Hippocampal formation (tissue), 2 donors: ENCODE data around the gene KIR2DL1.
"Not testable (repeated sequence)": the region's sequence is repeated elsewhere in the genome, so short reads cannot be mapped to it uniquely, and the experiment has no call there.

Experiments used
- DNase-seq, 2 donors: peaks; one replicate each; lab custom pipeline; 2025; lab: John Stamatoyannopoulos, UW

Gene KIR2DL1

DNA sequence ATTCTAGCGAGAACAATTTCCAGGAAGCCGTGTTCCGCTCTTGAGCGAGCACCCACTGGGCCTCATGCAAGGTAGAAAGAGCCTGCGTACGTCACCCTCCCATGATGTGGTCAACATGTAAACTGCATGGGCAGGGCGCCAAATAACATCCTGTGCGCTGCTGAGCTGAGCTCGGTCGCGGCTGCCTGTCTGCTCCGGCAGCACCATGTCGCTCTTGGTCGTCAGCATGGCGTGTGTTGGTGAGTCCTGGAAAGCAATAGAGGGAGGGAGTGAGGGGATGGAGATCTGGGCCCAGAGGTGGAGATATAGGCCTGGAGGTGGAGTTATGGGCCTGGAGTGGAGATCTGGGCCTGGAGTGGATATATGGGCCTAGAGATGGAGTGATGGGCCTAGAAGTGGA is at the start of gene KIR2DL1:
Gene KIR2DL1 (plus strand): TSS at position 148 of the 400 bp plus-strand sequence. CDS start 58 bp downstream, at position 206.
- not testable (repeated sequence) for DNase-seq

DNA sequence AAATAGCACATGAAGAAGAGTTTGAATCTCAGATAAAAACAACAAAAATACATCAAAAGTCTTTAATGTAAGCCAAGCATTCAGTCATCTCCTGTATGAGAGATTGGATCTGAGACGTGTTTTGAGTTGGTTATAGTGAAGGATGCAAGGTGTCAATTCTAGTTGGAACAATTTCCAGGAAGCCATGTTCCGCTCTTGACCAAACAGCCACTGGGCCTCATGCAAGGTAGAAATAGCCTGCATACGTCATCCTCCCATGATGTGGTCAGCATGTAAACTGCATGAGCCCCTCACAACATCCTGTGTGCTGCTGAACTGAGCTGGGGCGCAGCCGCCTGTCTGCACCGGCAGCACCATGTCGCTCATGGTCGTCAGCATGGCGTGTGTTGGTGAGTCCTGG is 45.5 kb upstream of the KIR2DL1 start, which contains the start of gene KIR3DL3:
Gene KIR3DL3 (plus strand): TSS at position 301 of the 400 bp plus-strand sequence. CDS start 55 bp downstream, at position 356.
- DNase-seq, result no peak

DNA sequence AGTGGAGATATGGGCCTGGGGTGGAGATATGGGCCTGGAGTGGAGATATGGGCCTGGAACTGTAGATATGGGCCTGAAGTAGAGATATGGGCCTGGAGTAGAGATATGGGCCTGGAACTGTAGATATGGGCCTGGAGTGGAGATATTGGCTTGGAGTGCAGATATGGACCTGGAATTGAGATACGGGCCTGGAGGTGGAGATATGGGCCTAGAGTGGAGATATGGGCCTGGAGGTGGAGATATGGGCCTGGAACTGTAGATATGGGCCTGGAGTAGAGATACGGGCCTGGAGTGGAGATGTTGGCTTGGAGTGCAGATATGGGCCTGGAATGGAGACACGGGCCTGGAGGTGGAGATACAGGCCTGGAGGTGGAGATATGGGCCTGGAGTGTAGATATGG is 44.9 kb upstream of the KIR2DL1 start:
- no peak for DNase-seq

DNA sequence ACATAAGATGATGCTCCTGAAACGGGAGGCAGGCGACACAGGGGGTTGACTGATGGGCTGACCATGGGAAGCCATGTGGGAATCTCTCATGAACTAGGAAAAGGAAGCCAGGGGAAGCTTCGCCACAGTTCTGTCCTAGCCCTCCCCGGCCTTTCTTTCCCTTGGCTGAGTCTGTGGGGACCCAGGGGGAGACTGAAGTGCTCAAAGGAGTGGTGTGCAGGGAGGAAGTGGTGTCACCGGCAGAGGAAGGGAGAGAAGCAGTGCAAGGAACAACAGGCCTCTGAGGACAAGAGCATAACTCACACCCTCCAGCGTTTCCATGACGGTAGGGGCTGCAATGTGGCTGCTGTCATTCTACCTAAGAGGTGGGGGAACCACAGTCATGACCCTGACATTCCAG is 44.3 kb upstream of the KIR2DL1 start:
- DNase-seq, result no peak

DNA sequence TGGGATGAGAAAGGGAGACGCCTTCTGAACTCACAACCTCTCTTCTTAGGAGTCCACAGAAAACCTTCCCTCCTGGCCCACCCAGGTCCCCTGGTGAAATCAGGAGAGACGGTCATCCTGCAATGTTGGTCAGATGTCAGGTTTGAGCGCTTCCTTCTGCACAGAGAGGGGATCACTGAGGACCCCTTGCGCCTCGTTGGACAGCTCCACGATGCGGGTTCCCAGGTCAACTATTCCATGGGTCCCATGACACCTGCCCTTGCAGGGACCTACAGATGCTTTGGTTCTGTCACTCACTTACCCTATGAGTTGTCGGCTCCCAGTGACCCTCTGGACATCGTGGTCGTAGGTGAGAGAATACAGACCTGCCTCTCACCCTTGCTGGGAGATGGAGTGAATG is 42.0 kb upstream of the KIR2DL1 start:
- no peak for DNase-seq

DNA sequence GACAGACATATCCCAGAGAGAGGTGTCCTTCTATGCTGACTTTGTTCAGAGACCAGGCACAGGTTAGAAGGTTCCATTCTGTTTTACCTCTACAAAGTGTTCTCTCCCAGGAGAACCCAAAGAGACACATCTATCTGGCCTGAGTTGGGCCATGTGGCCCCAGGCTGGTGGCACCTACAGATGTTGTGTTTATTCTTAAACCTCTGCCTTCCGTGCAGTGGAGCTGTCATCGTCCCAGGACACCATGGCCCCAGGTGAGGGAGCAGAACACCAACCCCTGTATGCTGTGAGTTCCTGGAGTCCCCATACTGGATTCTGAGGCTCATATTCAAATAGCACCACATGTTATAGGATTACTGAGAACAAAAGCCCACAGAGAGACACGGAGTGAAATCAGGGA is 41.4 kb upstream of the KIR2DL1 start:
- no peak for DNase-seq

DNA sequence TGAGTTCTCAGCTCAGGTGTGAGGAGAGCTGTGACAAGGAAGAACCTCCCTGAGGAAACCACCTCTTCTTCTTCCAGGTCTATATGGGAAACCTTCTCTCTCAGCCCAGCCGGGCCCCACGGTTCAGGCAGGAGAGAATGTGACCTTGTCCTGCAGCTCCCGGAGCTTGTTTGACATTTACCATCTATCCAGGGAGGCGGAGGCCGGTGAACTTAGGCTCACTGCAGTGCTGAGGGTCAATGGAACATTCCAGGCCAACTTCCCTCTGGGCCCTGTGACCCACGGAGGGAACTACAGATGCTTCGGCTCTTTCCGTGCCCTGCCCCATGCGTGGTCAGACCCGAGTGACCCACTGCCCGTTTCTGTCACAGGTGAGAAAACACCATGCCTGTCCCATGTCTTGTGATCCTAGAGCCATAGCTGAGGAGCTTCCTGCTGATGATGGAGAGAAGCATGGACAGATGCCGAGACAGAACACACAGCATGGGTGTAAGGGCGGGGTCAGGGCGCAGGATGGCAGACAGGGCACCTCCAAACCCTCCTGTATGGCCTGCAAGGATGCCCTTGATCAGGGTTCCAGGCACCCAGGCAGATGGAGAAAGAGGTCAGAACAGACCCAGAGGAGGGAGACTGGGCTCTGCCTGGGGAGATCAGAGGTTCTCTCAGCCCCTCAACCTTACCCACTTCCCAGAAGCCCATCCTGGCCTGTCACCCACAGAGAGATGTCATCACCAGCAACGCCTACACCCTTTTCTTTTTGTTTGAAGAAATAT is 40.0 kb upstream of the KIR2DL1 start:
- no peak for DNase-seq

DNA sequence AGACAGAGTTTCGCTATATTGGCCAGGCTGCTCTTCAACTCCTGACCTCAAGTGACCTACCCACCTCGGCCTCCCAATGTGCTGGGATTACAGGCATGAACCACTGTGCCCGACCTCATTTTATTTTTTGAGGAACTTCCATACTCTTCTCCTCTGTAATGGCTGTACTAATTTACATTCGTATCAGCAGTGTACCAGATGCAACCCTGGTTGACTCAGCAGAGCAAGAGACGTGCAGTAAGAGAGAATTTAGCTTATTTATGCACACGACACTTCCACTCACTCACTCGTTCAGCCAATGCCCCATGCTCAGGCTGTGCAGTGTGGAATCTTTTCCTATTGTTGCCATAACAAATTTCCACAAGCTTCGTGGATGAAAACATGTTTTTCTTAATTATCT is 38.4 kb upstream of the KIR2DL1 start:
- DNase-seq, result no peak

DNA sequence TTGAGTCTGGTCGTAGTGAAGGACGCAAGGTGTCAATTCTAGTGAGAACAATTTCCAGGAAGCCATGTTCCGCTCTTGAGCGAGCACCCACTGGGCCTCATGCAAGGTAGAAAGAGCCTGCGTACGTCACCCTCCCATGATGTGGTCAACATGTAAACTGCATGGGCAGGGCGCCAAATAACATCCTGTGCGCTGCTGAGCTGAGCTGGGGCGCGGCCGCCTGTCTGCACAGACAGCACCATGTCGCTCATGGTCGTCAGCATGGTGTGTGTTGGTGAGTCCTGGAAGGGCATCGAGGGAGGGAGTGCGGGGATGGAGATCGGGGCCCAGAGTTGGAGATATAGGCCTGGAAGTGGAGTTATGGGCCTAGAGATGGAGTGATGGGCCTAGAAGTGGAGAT is 31.3 kb upstream of the KIR2DL1 start, which contains the start of gene KIR2DL3:
Gene KIR2DL3 (plus strand): TSS at position 208 of the 400 bp plus-strand sequence. CDS start 33 bp downstream, at position 241.
- DNase-seq, result not testable (repeated sequence)

DNA sequence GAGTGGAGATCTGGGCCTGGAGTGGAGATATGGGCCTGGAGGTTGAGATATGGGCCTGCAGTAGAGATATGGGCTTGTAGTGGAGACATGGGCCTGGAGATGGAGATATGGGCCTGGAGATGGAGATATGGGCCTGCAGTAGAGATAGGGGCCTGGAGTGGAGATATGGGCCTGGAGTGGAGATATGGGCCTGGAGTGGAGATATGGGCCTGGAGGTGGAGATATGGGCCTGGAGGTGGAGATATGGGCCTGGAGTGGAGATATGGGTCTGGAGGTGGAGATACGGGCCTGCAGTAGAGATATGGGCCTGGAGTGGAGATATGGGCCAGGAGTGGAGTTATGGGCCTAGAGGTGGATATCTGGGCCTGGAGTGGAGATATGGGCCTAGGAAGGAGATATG is 30.9 kb upstream of the KIR2DL1 start:
- DNase-seq, result no peak

DNA sequence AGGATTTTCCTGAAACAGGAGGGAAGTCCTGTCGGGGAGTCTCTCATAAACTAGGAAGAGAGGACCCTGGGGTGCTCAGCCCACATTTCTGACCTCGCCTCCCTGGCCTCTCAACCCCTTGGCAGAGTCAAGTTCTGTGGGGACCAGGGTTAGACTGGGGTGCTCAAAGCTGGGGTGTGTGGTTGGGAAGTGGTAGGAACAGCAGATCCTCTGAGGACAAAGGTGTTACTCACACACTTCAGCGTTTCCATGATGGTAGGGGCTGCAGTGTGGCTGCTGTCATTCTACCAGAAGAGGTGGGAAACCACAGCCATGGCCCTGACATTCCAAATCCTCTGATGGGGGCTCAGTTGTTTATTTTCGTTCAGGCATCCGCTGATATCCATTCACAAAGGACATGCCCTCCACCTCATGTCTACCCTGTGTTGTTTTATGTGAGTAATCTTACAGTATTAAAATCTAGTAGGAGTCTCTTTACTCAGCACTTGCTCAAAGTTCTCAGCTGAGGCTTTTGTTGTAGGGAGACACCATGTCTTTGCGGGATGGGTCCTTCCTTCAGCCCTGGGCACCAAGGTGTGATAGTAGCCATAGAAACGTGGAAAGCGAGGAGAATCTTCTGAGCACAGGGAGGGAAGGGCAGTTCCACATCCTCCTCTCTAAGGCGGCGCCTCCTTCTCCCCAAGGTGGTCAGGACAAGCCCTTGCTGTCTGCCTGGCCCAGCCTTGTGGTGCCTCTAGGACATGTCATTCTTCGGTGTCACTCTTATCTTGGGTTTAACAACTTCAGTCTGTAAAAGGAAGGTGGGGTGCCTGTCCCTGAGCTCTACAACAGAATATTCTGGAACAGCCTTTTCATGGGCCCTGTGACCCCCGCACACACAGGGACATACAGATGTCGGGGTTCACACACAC is 29.8 kb upstream of the KIR2DL1 start:
- DNase-seq, result no peak

DNA sequence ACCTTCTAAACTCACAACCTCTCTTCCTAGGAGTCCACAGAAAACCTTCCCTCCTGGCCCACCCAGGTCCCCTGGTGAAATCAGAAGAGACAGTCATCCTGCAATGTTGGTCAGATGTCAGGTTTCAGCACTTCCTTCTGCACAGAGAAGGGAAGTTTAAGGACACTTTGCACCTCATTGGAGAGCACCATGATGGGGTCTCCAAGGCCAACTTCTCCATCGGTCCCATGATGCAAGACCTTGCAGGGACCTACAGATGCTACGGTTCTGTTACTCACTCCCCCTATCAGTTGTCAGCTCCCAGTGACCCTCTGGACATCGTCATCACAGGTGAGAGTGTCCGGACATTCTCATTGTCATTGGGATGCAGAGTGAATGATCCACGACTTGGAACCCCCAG is 27.6 kb upstream of the KIR2DL1 start:
- DNase-seq, result not testable (repeated sequence)

DNA sequence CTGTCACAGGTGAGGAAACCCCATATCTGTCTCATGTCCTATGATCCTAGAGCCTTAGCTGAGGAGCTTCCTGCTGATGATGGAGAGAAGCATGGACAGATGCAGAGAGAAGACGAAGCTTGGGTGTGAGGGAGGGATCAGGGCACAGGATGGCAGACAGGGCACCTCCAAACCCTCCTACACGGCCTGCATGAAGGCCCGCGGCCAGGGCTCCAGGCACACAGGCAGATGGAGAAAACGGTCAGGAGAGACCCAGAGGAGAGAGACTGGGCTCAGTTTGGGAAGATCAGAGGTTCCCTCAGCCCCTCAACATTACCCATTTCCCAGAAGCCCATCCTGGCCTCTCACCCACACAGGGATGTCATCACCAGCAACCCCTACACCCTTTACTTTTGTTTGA is 25.5 kb upstream of the KIR2DL1 start:
- not testable (repeated sequence) for DNase-seq

DNA sequence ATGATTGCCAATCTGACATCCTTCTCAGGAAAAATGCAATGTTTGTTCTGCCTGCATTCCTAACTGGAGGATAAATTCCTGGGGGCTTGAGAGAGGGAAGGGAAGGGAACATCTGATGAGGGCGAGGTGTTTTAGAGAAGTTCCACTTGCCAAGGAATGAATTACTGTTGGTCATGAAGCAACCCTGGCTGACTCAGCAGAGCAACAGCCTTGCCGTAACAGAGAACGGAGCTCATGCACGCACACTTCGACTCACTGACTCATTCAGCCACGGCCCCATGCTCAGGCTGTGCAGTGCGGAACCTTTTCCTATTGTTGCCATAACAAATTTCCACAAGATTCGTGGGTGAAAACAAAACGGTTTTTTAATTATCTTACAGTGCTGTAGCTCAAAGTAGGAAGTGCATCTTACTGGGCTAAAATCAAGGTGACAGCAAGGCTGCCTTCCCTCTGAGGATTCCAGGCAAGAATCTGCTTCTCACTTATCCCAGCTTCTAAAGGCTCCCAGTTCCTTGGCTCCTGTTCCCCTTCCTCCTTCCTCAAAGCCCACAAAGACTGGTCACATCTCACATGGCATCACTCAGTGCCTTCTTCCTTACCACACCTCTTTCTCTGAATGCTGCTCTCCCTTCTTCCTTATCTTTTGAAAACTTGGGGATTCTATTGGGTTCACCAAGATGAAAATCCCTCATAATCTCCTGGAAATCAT is 21.8 kb upstream of the KIR2DL1 start:
- DNase-seq, result not testable (repeated sequence)

DNA sequence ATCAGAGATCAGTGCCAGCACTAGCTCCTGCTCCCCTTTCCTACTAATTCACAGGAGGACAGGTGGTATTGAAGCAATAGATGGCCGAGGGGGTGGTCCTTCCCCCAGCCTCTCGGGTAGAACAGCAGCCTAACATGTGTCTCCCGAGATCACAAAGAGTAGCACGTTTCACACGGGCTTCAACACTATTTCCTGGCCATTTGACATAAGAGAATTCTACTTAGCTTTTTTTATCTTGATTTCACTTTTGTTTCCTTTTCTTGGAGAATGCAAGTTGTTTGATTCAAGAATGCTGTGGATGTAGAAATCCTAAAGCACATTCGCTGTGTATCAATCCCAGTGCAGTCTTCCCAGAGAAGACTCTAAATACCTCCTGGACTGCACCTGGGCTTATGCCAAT is 19.3 kb upstream of the KIR2DL1 start:
- DNase-seq, result not testable (repeated sequence)

DNA sequence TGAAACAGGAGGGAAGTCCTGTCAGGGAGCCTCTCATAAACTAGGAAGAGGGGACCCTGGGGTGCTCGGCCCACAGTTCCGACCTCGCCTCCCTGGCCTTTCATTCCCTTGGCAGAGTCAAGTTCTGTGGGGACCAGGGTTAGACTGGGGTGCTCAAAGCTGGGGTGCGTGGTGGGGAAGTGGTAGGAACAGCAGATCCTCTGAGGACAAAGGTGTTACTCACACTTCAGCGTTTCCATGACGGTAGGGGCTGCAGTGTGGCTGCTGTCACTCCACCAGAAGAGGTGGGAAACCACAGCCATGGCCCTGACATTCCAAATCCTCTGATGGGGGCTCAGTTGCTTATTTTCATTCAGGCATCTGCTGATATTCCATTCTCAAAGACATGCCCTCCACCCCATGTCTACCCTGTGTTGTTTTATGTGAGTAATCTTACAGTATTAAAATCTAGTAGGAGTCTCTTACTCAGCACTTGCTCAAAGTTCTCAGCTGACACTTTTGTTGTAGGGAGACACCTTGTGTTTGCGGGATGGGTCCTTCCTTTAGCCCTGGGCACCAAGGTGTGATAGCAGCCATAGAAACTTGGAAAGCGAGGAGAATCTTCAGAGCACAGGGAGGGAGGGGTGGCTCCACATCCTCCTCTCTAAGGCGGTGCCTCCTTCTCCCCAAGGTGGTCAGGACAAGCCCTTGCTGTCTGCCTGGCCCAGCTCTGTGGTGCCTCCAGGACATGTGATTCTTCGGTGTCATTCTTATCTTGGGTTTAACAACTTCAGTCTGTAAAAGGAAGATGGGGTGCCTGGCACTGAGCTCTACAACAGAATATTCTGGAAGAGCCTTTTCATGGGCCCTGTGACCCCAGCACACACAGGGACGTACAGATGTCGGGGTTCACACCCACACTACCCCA is 13.1 kb upstream of the KIR2DL1 start:
- DNase-seq, result not testable (repeated sequence)

DNA sequence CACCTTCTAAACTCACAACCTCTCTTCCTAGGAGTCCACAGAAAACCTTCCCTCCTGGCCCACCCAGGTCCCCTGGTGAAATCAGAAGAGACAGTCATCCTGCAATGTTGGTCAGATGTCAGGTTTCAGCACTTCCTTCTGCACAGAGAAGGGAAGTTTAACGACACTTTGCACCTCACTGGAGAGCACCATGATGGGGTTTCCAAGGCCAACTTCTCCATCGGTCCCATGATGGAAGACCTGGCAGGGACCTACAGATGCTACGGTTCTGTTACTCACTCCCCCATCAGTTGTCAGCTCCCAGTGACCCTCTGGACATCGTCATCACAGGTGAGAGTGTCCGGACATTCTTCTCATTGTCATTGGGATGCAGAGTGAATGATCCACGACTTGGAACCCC is 11.0 kb upstream of the KIR2DL1 start:
- DNase-seq, result not testable (repeated sequence)

DNA sequence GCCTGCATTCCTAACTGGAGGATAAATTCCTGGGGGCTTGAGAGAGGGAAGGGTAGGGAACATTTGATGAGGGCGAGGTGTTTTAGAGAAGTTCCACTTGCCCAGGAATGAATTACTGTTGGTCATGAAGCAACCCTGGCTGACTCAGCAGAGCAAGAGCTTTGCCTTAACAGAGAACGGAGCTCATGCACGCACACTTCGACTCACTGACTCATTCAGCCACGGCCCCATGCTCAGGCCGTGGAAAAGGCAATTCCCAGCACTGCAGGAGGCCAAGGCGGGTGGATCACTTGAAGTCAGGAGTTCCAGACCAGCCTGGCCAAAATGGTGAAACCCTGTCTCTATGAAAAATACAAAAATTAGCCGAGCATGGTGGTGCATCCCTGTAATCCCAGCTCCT is 5.4 kb upstream of the KIR2DL1 start:
- DNase-seq, result not testable (repeated sequence)

DNA sequence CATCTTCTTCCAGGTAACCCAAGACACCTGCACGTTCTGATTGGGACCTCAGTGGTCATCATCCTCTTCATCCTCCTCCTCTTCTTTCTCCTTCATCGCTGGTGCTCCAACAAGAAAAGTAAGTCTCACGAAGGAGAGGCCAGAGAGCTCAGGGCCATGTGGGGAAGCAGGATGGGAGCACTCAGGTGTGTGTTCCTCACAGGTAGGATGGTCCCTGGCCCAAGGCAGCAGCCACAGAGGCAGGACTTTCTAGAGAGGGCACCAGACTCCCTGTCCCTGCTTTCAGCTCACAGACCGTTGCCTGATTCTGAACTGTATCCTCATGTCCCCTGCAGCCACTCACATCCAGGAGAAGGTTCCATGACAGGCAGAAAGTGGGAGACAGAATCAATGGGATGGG is 3.1 kb upstream of the KIR2DL1 start:
- not testable (repeated sequence) for DNase-seq

DNA sequence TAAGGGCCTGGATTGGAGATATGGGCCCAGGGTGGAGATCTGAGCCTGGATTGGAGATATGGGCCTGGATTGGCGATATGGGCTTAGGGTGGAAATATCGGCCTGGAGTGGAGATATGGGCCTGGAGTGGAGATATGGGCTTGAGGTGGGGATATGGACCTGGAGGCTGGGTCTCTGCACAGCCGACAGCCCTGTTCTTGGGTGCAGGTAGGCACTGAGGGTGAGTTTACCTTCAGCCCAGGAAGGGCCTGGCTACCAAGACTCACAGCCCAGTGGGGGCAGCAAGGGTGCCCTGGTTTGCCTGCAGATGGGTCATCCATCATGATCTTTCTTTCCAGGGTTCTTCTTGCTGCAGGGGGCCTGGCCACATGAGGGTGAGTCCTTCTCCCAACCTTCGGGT is 918 bp downstream of the KIR2DL1 start:
- DNase-seq, result not testable (repeated sequence)
